Panc1 (cell line): ENCODE measurements around the gene ARPC1B. TPM values are rescaled to one million over a fixed set of nuclear protein-coding genes. Genes with fewer than 3 reads are reported as not detected.

Experiments
- ATAC-seq: fragments of 200-7000 bp; cut with Tn5 transposase; 2 replicates; pipeline ENCODE4 v1.9.1; 2020; ENCODE audit warnings: mild to moderate bottlenecking, moderate library complexity
- BruUV-seq: library from RNA; stranded (reverse); fragments of 400-500 nt; replicated peaks from 2 replicates; lab custom pipeline; 2021; lab: Mats Ljungman, UMichigan
- CTCF ChIA-PET: fragments of 300-600 bp; sonication (Branson Sonifier 250); formaldehyde crosslinking; loops from one replicate; lab custom pipeline; 2022; ENCODE audit warnings: antibody characterized with exemption; lab: Charles Lee
- POLR2A ChIA-PET: fragments of 300-600 bp; sonication (Branson Sonifier 250); formaldehyde crosslinking; loops from one replicate; lab custom pipeline; 2022; ENCODE audit warnings: antibody characterized with exemption; lab: Charles Lee
- DNase-seq: peaks from one replicate; pipeline ENCODE4 v3.0.0-alpha.2; 2010; ENCODE audit warnings: low read depth, low spot score
- H3K27ac ChIP-seq: 2 replicates; pipeline ENCODE4 v1.5.1; 2011; ENCODE audit warnings: mild to moderate bottlenecking, low read length, inconsistent platforms
- H3K27me3 ChIP-seq: fragments of 200-500 bp; sonication (Bioruptor generic); 2 replicates; pipeline ENCODE4 v1.6.0; 2014; ENCODE audit warnings: low read length, inconsistent platforms; ENCODE audit not compliant: control insufficient read depth, insufficient read depth
- H3K36me3 ChIP-seq: fragments of 200-500 bp; sonication (Bioruptor generic); 2 replicates; pipeline ENCODE4 v1.5.1; 2014; ENCODE audit warnings: inconsistent platforms, mild to moderate bottlenecking, low read length, moderate library complexity; ENCODE audit not compliant: control insufficient read depth, insufficient read depth
- H3K4me1 ChIP-seq: 2 replicates; pipeline ENCODE4 v1.5.1; 2011; ENCODE audit warnings: inconsistent platforms, mild to moderate bottlenecking, low read length, moderate library complexity; ENCODE audit not compliant: control insufficient read depth, insufficient read depth
- H3K4me3 ChIP-seq, 2 experiments: 2 replicates each; pipeline ENCODE4 v1.5.1; 2011 to 2012; ENCODE audit warnings: low read depth in 2 of 2, low read length in 2 of 2, mild to moderate bottlenecking in 2 of 2, inconsistent platforms in 1 of 2, moderate library complexity in 1 of 2
- H3K9me3 ChIP-seq: fragments of 200-500 bp; sonication (Bioruptor generic); 2 replicates; pipeline ENCODE4 v1.5.1; 2014; ENCODE audit warnings: low read depth, mild to moderate bottlenecking, inconsistent platforms, low read length, moderate library complexity; ENCODE audit not compliant: control insufficient read depth, insufficient read depth
- POLR2AphosphoS5 ChIP-seq: IDR thresholded peaks from 2 replicates; pipeline ENCODE4 v1.6.1; 2012; ENCODE audit warnings: mild to moderate bottlenecking, low read depth, low read length, moderate library complexity
- SIN3A ChIP-seq: IDR thresholded peaks from 2 replicates; pipeline ENCODE4 v1.6.1; 2012; ENCODE audit warnings: low read depth, mild to moderate bottlenecking, low read length, moderate library complexity, borderline replicate concordance; ENCODE audit not compliant: insufficient read depth
- TCF7L2 ChIP-seq: IDR thresholded peaks from 2 replicates; pipeline ENCODE4 v1.6.1; 2011; ENCODE audit warnings: mild to moderate bottlenecking, low read depth, low read length, inconsistent platforms
- in situ Hi-C: cut with HindIII; loops from 2 replicates; pipeline ENCODE4 v1.10.0; 2016; ENCODE audit warnings: low sequenced_read_pairs, low pct_unique_long_range_greater_than_20kb
- intact Hi-C: fragments of 100-400 bp; cut with micrococcal nuclease; formaldehyde crosslinking; loops from one replicate; pipeline ENCODE4 v1.10.0; 2022; ENCODE audit not compliant: unreplicated experiment
- total RNA-seq: library from RNA; stranded (reverse); gene quantifications from one replicate; pipeline ENCODE4 v1.2.1, GENCODE V29; 2021; ENCODE audit not compliant: unreplicated experiment
- TF ChIP-seq, protein P1 (sequence below), 2 experiments: IDR thresholded peaks; 2 replicates each; pipeline ENCODE4 v1.6.1; 2011 to 2012; ENCODE audit warnings: low read depth in 2 of 2, control low read depth in 1 of 2, low read length in 1 of 2, mild to moderate bottlenecking in 1 of 2, moderate library complexity in 1 of 2; ENCODE audit not compliant: insufficient read depth in 1 of 2
- TF ChIP-seq, protein P2 (sequence below): fragments of 450-650 bp; IDR thresholded peaks from 2 replicates; pipeline ENCODE4 v1.5.1; 2017; ENCODE audit warnings: mild to moderate bottlenecking

The ARPC1B gene
- total RNA-seq, 1 experiment from 2014 or later, result 266 TPM

DNA sequence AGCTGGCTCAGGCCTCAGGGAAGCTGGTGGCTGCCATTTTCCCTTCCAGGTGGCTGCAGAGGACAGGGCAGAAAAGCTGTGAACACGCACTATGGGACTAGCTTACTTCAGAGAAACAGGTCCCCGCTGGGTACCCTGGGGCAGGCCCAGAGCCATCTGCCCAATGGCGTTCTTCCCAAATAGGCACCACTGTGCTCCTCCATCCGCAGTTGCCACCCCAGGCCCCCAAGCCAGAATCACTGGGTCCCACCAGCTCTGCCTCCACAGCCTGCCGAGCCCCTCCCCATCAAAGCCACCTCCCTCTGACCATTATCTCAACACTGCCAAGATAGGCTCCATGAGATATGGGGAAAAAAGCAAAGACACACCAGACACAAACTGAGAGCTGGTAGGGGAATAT lies 45.7 kb downstream of the ARPC1B start:
- ChIA-PET POLR2A (no interaction called here), CTCF (no interaction called here)
- no TSS peak for BruUV-seq
- Histone ChIP-seq H3K4me3 (no peak overlapping the region), H3K9me3 (no peaks in the 10 kb centered on the region), H3K27ac (no peak overlapping the region), H3K27me3 (no peaks in the 10 kb centered on the region), H3K4me1 (no peaks in the 10 kb centered on the region), H3K36me3 (peaks cover 11% of the 10 kb centered on the region)
- DNase-seq, result no peak
- intact Hi-C loops, result no loop called here
- ATAC-seq, result no peak
- no peak for TF ChIP-seq SIN3A
- TF ChIP-seq, protein P1, sequence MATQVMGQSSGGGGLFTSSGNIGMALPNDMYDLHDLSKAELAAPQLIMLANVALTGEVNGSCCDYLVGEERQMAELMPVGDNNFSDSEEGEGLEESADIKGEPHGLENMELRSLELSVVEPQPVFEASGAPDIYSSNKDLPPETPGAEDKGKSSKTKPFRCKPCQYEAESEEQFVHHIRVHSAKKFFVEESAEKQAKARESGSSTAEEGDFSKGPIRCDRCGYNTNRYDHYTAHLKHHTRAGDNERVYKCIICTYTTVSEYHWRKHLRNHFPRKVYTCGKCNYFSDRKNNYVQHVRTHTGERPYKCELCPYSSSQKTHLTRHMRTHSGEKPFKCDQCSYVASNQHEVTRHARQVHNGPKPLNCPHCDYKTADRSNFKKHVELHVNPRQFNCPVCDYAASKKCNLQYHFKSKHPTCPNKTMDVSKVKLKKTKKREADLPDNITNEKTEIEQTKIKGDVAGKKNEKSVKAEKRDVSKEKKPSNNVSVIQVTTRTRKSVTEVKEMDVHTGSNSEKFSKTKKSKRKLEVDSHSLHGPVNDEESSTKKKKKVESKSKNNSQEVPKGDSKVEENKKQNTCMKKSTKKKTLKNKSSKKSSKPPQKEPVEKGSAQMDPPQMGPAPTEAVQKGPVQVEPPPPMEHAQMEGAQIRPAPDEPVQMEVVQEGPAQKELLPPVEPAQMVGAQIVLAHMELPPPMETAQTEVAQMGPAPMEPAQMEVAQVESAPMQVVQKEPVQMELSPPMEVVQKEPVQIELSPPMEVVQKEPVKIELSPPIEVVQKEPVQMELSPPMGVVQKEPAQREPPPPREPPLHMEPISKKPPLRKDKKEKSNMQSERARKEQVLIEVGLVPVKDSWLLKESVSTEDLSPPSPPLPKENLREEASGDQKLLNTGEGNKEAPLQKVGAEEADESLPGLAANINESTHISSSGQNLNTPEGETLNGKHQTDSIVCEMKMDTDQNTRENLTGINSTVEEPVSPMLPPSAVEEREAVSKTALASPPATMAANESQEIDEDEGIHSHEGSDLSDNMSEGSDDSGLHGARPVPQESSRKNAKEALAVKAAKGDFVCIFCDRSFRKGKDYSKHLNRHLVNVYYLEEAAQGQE (IDR thresholded peaks at IDR 0.05; ENCODE audit: insufficient read depth in 1 of 2, low read depth in 2 of 2, low read length in 1 of 2), result no peak
- no peak for TF ChIP-seq TCF7L2
- TF ChIP-seq, protein P2, sequence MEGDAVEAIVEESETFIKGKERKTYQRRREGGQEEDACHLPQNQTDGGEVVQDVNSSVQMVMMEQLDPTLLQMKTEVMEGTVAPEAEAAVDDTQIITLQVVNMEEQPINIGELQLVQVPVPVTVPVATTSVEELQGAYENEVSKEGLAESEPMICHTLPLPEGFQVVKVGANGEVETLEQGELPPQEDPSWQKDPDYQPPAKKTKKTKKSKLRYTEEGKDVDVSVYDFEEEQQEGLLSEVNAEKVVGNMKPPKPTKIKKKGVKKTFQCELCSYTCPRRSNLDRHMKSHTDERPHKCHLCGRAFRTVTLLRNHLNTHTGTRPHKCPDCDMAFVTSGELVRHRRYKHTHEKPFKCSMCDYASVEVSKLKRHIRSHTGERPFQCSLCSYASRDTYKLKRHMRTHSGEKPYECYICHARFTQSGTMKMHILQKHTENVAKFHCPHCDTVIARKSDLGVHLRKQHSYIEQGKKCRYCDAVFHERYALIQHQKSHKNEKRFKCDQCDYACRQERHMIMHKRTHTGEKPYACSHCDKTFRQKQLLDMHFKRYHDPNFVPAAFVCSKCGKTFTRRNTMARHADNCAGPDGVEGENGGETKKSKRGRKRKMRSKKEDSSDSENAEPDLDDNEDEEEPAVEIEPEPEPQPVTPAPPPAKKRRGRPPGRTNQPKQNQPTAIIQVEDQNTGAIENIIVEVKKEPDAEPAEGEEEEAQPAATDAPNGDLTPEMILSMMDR, result no peak
- no peak for TF ChIP-seq POLR2AphosphoS5
- in situ Hi-C loops, result no loop called here

DNA sequence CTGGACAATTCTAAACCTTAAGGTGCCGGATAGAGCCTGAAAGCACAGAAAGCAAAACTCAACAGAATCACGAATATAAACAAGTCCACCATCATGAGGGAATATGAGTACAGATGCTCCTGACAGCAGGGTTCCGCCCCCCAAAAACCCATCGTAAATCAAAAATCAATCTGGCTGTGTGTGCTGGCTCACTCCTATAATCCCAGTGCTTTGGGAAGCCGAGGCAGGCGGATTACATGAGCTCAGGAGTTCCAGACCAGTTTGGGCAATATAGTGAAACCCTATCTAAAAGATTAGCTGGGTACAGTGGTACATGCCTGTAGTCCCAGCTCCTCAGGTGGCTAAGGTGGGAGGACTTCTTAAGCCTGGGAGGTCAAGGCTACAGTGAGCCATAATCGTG lies 46.5 kb downstream of the ARPC1B start:
- ATAC-seq (no peak), DNase-seq (no peak)
- intact Hi-C loops, result no loop called here
- Histone ChIP-seq H3K4me1 (no peaks in the 10 kb centered on the region), H3K4me3 (no peak overlapping the region), H3K9me3 (no peaks in the 10 kb centered on the region), H3K27ac (no peak overlapping the region), H3K36me3 (peaks cover 10% of the 10 kb centered on the region), H3K27me3 (no peaks in the 10 kb centered on the region)
- no TSS peak for BruUV-seq
- CTCF ChIA-PET, result no interaction called here
- TF ChIP-seq TCF7L2 (no peak), POLR2AphosphoS5 (no peak)
- TF ChIP-seq, protein P2, result no peak
- POLR2A ChIA-PET, result no interaction called here
- in situ Hi-C loops, result no loop called here
